Stimulated activated CD4-positive, alpha-beta T cell treated with anti-CD3 and anti-CD28 coated beads, Interleukin-12 subunit alpha, Interleukin-12 subunit beta, amount 100 ng/mL, for 4 hours (primary cell): ENCODE measurements around the gene ST7L.
"Not testable (repeated sequence)": the region's sequence is repeated elsewhere in the genome, so short reads cannot be mapped to it uniquely, and the experiment has no call there.

Source experiments
- DNase-seq: peaks from one replicate; pipeline ENCODE4 v3.0.0-alpha.2; 2020

Gene ST7L

GRCh38 chr1:112487686-112488085 lies 131.3 kb downstream of the ST7L start:
- not testable (repeated sequence) for DNase-seq

DNA sequence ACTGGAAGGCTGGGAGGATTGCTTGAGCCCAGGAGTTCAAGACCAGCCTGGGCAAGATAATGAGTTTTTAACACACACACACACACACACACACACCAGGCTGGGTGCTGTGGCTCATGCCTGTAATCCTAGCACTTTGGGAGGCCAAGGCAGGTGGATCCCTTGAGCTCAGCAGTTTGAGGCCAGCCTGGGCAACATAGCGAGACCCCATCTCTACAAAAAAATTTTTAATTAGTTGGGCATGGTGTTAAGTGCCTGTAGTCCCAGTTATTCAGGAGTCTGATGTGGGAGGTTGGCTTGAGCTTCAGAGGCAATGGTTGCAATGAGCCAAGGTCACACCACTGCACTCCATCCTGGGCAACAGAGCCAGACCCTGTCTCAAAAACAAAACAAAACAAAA lies 132.9 kb downstream of the ST7L start:
- not testable (repeated sequence) for DNase-seq

DNA sequence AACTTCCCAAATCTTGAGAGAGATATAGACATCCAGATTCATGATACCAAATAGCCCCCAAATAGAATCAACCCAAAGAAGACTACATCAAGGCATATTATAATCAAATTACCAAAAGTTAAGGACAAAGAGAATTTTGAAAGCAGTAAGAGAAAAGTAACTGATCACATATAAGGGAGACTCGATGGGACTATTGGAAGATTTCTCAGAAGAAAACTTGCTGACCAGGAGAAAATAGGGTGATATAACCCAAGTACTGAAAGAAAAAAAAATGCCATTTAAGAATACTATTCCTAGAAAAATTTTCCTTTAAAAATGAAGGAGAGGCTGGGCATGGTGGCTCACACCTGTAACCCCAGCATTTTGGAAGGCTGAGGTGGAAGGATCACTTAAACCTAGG lies 140.6 kb downstream of the ST7L start:
- no peak for DNase-seq

DNA sequence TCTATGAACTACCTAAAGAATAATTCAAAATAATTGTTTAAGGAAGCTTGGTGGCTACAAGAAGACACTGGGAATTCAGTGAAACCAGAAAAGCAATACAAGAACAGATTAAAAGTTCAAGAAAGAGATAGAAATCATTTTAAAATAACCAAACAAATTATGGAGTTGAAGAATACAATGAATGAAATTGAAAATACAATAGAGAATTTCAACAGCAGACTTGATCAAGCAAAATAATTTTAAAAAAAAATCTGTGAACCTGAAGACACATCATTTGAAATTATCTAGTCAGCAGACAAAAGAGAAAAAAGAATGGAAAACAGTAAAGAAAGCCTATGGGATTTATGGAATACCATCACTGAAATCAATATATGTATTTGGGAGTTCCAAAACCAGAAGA lies 141.4 kb downstream of the ST7L start:
- DNase-seq: no peak
